AG09309 (cell line): ENCODE results near the gene TCEANC2.

Experiments
- DNase-seq: peaks from one replicate; pipeline ENCODE4 v3.0.0-alpha.2; 2010; ENCODE audit warnings: low read depth
- H3K4me3 ChIP-seq: 2 replicates; pipeline ENCODE4 v1.5.1; 2011; ENCODE audit warnings: mild to moderate bottlenecking, low read depth, low read length, moderate library complexity; ENCODE audit not compliant: control insufficient read depth
- CTCF ChIP-seq: IDR thresholded peaks from 2 replicates; pipeline ENCODE4 v1.5.1; 2011; ENCODE audit warnings: mild to moderate bottlenecking, low read depth, low read length, inconsistent platforms; ENCODE audit not compliant: insufficient read depth, control insufficient read depth; ENCODE audit errors: missing control alignments

Gene TCEANC2

GRCh38 chr1:54139711-54140110, 86.3 kb downstream of the TCEANC2 start:
- no peak for TF ChIP-seq CTCF
- H3K4me3 ChIP-seq: no peak overlapping the region
- DNase-seq: no peak

GRCh38 chr1:54142146-54142900, 88.9 kb downstream of the TCEANC2 start:
- no peak for DNase-seq
- no peak overlapping the region for H3K4me3 ChIP-seq
- no peak for TF ChIP-seq CTCF

- DNase-seq: no peak
Observed at GRCh38 chr1:54144366-54144765, 91.0 kb downstream of the TCEANC2 start.

GRCh38 chr1:54149734-54150133, 96.3 kb downstream of the TCEANC2 start:
- no peak for DNase-seq
- no peak overlapping the region for H3K4me3 ChIP-seq
- TF ChIP-seq CTCF: no peak

More at GRCh38 chr1:54144366-54144765, 91.0 kb downstream of the TCEANC2 start:
- no peak overlapping the region for H3K4me3 ChIP-seq
- TF ChIP-seq CTCF: no peak

- no peak overlapping the region for H3K4me3 ChIP-seq
- no peak for TF ChIP-seq CTCF
- no peak for DNase-seq
Observed at GRCh38 chr1:54151013-54151412, 97.6 kb downstream of the TCEANC2 start.

GRCh38 chr1:54152696-54153095, 99.3 kb downstream of the TCEANC2 start, which contains the start of gene CDCP2:
TSS of gene CDCP2 (minus strand) at chr1:54153000. CDS start at chr1:54152922, 78 bp downstream.
- TF ChIP-seq CTCF: no peak
- DNase-seq: no peak
- H3K4me3 ChIP-seq: no peak within 1 kb of the TSS
